ACHN (cell line): ENCODE measurements around the gene ACSL3.
A peak's percentile ranks its signal among the peaks of the same experiment; 100 is the strongest.
"Not testable (repeated sequence)": the region's sequence is repeated elsewhere in the genome, so short reads cannot be mapped to it uniquely, and the experiment has no call there.

Source experiments
- DNase-seq: peaks from one replicate; pipeline ENCODE4 v3.0.0-alpha.2; 2015
- in situ Hi-C: cut with HindIII; loops from 2 replicates; pipeline ENCODE4 v1.10.0; 2017; ENCODE audit warnings: low sequenced_read_pairs, low pct_ligation_motif_present, low pct_unique_long_range_greater_than_20kb

Gene ACSL3

DNA sequence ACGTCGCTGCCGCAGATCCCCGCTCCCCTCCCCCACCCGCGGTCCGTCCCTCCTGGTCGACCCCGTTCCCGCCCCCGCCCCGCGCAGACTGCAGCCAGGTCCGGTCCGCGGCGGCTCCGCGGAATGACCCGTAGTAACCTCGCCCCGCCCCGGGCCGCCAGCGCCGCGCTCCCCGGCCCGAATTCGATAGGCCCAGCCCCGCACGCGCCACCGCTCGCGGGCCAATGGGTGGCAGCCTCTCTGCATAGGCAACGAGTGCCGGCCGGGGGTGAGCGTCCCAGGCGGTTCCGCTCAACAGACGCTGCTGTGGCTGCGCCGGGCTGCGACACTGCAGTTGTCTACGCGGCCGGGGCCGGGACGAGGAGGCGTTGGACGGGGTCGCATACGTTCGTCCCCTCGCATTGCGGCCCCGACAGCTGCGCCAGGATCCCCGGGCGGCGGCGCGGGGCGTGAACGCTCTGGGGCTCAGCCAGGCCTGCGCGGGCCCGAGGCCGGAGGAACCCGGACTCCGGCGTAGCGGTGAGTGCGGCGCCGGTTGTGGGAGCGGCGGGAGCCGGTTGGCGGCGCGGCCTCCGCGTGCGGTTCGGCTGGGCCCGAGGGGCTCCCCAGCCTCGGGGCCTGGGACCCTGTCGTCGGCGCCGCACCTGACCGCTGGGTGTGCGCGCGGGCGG lies at the start of gene ACSL3:
Gene ACSL3 (plus strand): TSS at position 297 of the 671 bp plus-strand sequence. CDS start 47,737 bp downstream, outside the sequence.
- in situ Hi-C loops = no loop called here
- DNase-seq = peak; percentile 96

DNA sequence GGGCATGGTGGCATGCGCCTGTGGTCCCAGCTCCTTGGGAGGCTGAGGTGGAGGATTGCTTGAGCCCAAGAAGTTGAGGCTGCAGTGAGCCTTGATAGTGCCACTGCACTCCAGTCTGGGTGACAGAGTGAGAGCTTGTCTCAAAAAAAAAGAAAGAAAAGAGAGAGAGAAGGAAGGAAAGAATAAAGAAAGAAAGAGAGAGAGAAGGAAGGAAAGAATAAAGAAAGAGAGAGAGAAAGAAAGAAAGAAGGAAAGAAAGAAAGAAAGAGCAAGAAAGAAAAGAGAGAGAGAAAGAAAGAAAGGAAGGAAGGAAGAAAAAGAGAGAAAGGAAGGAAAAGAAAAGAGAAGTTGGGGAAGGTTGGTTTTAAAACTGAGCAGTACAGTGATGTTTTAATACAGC lies 49.0 kb upstream of the ACSL3 start:
- in situ Hi-C loops = no loop called here

DNA sequence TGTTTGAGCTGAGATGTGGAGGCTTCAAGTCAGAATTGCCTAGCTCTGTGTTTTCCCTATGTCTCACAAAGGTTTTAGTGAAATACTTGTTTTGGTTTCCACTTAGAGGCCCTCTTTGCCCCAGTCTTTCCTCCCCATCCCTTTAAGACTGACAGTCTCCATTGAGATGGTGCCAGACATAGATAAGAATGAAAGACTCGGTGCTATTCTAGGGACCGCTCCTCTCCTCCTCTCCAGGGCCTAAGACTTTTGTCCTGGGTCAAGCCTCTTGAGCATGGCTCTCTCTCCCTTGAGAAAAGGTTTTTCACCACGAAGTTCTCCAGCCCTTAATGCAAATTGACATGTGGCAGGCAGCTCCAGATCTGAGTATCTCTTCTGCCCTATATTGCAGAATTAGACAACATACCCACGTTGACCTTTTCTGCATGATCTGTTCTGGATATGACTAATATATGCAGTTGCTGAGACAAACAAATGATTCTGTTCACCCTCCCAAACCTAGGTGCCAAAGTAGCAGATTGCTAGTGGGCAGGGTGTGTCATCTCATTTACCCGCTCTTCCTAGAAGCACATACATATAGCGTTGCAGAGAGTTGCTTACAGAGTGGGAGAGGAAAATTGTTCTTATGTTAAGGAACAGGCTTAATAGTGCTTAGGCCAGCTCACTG lies 47.5 kb upstream of the ACSL3 start:
- DNase-seq = no peak
- in situ Hi-C loops = no loop called here

More for the DNA sequence above, 49.0 kb upstream of the ACSL3 start:
- no peak for DNase-seq

DNA sequence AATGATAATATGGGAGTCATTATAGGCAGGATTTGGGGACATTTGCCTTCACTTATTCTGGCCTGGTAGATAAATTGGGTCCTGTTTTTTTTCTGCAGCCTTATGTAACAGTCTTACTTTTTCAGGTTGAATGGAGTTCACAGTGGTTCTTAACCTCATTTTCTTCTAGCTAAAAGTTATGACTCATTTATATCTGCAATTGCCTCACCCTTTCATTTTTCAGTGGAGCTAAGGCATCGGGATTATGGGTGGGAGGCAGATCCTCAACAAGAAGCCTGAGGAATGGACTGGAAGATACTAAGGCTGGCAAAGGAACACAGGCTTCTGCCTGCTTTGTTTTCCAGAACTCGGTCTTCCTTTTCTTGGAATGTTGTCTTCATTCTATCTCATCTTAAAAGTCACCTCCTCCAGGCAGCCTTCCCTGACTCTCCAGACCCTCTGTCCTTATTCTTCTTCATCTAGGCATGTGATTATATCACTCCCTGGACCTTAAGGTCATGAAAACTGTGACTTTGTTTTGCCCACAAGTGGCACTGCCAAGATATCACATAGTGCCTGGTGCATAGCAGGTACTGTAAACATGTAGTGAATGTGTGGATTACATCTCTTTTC lies 41.0 kb upstream of the ACSL3 start:
- peak; percentile 29 for DNase-seq
- in situ Hi-C loops = no loop called here

DNA sequence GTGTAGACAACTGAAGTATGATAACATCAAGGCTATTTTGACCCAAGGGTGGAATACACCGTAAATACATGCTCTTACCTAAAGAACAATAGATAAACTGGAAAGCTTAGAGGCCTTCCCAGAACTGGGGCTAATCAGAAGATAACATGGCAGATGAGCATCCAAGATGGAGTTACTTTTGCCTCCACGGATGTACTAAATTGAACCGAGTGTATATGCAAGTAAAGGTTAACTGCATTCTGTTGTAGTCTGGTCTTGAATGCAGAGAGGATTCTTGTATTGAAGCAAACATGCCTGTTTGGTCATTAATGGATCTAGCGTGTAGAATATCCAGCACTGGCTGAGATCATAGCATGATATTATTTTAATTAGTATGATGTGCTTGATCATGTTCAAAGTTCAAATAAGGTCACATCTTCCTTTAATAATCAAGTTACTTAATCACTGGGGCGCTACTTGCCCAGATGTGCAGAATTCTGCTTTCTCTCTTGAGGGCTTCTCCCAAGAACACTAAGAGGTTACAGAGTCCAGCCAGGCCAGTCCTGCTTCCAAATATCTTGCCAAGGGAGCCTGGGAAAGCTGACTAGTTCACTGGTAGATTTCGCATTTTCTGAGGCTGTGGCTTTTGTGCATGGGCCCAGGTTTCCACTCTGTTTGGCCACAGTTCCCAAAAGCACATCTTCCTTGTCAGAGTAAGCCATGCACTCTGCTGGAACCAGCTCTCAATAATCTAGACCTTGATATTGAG lies 37.5 kb upstream of the ACSL3 start:
- in situ Hi-C loops = no loop called here

DNA sequence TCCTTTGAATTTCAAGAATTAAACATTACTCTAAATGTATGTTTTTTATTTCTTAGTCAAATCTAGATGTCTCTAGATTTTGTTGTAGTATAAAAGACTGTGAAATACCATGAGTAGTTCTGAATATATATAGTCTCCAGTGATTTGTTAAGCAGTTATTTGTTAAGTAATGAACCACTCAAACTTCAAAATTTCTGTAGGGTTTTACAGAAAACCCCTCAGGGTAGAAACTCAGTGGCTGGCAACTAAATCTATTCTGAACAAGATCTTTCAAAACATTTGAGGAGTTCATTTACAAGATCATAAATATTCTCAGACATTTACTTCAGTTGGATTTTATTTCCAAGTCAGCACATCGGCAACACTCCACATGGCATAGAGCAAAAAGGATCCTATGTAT lies 35.8 kb upstream of the ACSL3 start:
- DNase-seq = no peak
- in situ Hi-C loops = no loop called here

More for the DNA sequence above, 37.5 kb upstream of the ACSL3 start:
- no peak for DNase-seq

DNA sequence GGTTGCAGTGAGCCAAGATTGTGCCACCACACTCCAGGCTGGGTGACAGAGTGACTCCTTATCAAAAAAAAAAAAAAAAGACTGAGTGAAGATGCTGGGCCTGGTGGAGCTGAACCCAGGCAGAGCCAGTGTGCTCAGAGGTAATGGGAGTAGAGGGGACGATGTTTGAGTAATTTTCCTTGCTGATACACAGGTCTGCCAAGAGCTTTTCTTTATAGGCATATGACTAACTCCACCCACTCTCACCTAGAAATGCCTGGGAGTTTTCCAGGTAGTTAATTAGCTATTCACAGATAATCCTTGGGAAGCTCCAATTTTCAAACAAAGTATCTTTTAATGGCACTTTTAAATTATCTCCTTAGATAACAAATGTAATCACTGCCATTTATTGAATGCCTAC lies 33.4 kb upstream of the ACSL3 start:
- in situ Hi-C loops = no loop called here
- no peak for DNase-seq

DNA sequence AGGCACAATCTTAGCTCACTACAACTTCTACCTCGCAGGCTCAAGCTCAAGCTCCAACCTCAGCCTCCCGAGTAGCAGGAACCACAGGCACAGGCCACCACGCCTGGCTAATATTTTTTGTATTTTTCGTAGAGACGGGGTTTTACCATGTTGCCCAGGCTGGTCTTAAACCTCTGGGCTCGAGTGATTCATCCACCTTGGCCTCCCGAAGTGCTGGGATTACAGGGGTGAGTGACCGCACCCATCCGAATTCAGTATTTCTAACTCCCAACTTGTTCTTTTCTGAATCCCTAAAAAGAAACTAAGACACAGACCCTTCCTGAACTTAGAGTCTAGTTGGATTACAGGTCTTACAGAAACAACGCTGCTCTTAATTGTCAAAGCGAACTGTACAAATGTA lies 32.3 kb upstream of the ACSL3 start:
- no peak for DNase-seq
- in situ Hi-C loops = no loop called here

DNA sequence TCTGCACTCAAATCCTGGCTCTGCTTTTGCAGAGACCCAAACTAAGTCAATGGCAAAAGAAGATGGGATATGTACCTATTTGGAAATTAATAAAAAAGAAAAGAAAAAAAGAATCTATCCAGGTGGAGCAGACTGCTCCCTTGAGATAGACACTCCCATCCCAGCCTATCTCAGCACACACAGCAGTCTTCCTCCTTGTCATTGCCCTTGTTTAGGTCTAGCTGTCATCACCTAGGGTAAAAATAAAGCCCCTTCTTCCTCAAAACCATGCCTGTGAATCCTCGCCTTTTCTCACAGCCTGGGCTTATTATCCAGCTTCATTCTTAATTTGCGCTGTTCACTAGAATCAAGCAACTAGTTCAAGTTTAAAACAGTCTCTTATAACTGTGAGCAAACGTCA lies 30.7 kb upstream of the ACSL3 start:
- no peak for DNase-seq
- in situ Hi-C loops = no loop called here

DNA sequence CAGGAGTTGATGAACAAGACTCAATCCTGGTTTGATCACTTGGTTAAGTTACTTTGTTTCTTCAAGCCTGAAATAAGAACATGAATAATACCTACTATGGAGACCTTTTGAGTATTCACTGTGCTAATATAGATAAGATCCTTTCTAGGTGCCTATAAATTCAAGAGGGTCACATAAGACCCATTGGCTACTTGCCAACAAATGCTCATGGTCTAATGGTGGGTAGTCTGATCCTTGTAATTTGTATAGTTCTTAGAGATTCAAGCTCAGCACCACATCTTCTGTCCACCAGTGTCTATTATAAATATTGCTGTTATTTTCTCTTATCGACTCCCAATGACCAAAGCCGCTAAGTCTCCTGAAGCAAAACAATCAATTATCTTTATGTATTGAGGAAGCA lies 27.4 kb upstream of the ACSL3 start:
- DNase-seq = no peak
- in situ Hi-C loops = no loop called here

DNA sequence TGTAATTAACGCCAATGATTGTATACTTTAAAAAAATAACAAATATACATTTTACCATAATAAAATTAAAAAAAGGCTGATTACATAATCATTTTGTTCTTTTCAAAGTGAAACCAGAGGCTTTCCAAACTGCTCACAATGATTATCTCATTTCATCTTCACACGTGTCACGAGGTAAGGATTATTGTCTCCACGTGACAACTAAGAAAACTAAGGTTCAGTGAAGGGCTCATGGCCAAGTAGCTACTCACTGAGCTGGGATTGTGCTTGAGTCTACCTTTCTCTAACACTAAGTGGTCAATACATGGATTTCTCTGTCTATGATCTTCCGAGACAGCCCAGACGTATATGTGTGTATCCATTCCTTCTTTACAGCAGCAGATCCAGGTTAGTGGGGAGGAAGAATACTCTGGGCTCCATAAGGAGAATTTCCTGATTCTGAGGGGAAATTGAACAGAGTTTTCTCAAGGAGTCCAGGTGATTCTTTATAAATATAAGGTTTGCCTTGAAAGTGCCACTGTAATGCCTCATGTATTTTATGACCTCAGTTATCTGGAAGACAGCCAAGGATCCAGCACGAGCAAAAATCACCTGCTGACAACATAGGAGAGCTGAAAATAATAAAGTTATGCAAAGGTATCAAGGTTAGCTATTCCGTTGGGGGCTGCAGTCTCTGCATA lies 25.6 kb upstream of the ACSL3 start:
- in situ Hi-C loops = no loop called here
- peak; percentile 30 for DNase-seq

DNA sequence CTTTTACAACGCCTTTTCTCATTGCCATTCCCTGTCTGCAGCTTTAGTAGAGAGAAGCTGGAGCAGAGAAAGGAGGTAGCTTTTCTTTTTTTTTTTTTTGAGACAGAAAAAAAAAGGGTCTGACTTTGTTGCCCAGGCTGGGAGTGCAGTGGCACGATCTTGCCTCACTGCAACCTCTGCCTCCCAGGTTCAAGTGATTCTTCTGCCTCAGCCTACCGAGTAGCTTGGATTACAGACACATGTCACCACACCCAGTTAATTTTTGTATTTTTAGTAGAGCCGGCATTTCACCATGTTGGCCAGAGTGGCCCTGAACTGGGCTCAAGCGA lies 25.0 kb upstream of the ACSL3 start:
- in situ Hi-C loops = no loop called here
- DNase-seq = no peak

DNA sequence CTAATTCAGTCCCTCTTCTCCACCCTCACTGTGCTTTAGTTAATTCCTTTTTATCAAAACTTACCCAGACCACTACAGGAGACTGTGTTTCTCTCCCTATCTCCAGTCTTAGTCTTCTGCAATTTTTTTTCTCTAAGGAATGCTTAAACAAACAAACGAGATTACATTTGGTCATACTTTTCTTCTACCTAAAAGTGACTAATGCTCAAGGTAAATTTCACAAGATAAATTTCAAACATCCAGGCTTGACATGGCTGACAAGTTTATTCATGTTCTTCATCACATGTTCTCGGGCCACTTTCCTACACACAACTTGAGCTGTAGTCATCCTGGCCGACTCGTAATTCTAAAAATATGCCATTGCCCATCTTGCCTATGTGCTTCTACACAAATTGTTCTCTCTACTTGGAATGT lies 23.2 kb upstream of the ACSL3 start:
- no peak for DNase-seq
- in situ Hi-C loops = no loop called here

DNA sequence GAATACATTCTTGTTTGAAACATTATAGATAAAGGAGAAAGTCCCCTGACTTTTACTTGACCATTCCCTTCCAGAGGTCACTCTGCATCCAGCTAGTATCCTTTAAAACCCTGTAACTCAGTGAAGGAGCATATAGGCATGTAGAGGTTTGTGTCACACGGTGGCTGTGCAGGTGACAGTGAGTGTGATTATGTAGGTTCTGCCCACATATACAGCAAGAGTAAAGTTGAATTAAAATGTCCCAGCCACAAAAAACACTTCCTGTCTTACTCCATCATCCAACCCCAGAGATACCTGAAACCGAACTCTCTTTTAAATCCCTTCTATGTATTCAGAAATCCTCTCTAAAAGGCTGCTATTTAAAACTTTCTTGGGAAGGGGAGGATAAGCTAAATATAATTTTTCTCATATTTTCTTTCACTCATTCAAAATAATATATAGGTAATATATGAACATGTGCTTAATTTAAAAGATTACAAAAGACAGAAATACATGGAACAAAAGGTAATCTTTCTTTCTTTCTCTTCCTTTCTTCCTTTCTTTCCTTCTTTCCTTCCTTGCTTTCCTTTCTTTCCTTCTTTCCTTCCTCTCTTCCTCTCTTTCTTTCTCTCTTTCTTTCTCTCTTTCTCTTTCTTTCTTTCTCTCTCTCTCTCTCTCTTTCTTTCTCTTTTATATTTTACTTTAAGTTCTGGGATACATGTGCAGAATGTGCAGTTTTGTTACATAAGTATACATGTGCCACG lies 20.6 kb upstream of the ACSL3 start:
- in situ Hi-C loops = no loop called here
- DNase-seq = no peak

DNA sequence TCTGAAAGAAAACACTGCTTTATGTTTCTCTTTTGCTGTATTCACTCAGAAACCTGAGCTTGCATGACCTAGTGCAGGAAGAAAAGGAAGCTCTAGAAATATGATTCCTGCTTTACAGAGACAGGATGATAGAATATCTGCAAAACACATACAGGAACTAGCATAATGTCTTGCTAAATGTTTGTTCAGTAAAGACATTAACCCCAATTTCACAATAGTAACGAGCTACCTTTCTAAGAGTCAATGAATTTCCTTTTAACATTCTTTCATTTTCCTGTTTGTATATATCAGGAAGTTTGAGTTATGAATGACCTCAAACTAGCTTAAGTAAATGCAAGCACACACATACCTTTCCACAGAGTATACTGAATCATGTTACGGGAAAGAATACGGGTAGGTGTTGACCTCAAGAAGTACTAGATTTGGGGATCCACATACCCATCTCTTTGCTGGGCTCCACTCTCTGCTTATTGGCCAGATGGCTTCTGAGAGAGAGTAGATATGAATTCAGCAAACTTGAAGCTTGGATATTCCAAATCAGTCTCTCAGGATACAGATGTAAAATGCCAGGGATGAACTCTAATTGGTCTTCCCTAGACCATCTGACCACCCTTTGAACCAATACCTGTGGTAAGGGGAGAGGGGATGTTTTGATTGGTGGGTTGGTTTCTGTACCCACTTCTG lies 18.2 kb upstream of the ACSL3 start:
- in situ Hi-C loops = no loop called here
- no peak for DNase-seq

DNA sequence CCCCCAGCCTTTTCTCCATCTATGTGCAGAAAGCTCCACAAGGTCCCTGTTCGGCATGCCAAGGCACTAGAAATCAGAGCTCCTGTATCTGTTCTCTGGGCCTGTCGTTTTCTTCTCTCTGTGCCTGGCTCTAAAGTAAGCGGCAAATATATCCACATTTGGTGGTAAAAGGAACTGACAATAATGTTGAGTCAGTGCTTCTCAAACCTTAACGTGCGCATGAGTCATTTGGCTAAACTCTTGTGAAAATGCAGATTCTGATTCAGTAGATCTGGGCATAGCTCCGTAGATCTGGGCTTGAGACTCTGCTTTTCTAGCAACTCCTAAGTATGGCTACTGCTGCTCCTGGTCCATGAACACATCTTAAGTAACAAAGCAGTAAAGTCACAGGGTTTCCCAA lies 16.5 kb upstream of the ACSL3 start:
- peak; percentile 85 for DNase-seq
- in situ Hi-C loops = no loop called here

DNA sequence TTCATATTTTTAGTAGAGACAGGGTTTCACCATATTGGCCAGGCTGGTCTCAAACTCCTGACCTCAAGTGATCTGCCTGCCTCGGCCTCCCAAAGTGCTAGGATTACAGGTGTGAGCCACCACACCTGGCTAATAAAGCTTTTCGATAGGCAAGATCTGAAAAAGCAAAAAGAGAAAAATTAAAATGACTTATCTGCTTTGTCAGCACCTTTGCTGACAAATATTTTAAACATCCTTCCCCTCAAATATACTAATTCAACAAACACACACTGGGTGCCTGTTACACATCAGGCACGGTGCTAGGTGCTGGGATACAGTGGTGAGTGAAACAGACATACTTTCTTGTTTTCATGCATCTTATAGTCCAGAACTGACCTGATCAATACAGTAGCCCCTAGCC lies 15.5 kb upstream of the ACSL3 start:
- DNase-seq, in situ Hi-C loops: not testable (repeated sequence)

DNA sequence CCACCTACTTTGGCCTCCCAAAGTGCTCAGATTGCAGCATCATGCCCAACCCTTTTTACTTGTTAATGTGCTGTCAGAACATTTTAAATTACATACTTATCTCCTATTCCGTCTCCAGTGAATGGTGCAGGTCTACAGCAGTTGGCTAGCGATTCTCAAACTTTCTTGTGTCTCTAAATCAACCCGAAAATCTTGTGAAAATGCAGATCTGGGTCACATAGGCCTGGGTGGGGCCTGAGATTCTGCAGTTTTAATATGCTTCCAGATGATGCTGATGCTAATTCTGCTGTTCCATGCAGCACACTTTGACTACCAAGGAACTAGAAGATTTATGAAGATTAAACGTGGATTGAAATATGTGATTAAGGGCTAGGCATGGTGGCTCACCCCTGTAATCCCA lies 14.8 kb upstream of the ACSL3 start:
- DNase-seq = no peak
- in situ Hi-C loops = no loop called here
